Measurements from ENCODE around the gene ABCA13.

GRCh38 chr7:48311464-48312100 lies 140.3 kb downstream of the ABCA13 start:
- TF ChIP-seq POLR2AphosphoS5 (IDR thresholded peaks at IDR 0.05): no peak
- no peak for TF ChIP-seq CTCF (IDR thresholded peaks at IDR 0.05)
- TF ChIP-seq EP300 (IDR thresholded peaks at IDR 0.05; ENCODE audit: low read depth): no peak
- no peak for TF ChIP-seq POLR2A (IDR thresholded peaks at IDR 0.05)
